HepG2 (cell line): ENCODE results near the gene MTHFSD. TPM values are rescaled to one million over a fixed set of nuclear protein-coding genes. Genes with fewer than 3 reads are reported as not detected.

Source experiments
- ATAC-seq: fragments of 200-7000 bp; cut with Tn5 transposase; 3 replicates; pipeline ENCODE4 v1.9.1; 2020; ENCODE audit warnings: mild to moderate bottlenecking, moderate library complexity
- BruUV-seq: library from RNA; stranded (reverse); fragments of 400-500 nt; replicated peaks from 2 replicates; lab custom pipeline; 2021; lab: Mats Ljungman, UMichigan
- CTCF ChIA-PET: fragments of 300-600 bp; formaldehyde crosslinking; extraction: SDS; loops from one replicate; lab custom pipeline; 2021; ENCODE audit warnings: low total read pairs, inconsistent platforms, low intra/inter-chr PET ratio; lab: Yijun Ruan, JAX
- POLR2A ChIA-PET: fragments of 350-600 bp; sonication (Branson Sonifier 250); formaldehyde crosslinking; loops from one replicate; lab custom pipeline; 2020; ENCODE audit warnings: antibody characterized with exemption, inconsistent platforms; lab: Yijun Ruan, JAX
- DNase-seq: peaks from one replicate; pipeline ENCODE4 v3.0.0-alpha.2; 2015; ENCODE audit warnings: low spot score
- FAIRE-seq: peaks from 3 replicates; lab custom pipeline; 2011; peaks lifted over from hg19 to GRCh38; lab: Jason Lieb, UNC
- H2AFZ ChIP-seq: one replicate; pipeline ENCODE4 v1.6.1; 2011; ENCODE audit warnings: low read length, inconsistent platforms
- H3K27ac ChIP-seq: fragments of 300-600 bp; 3 replicates; pipeline ENCODE4 v1.8.0; 2011; ENCODE audit warnings: mixed run types, mild to moderate bottlenecking, mixed read lengths, low read length, inconsistent platforms; ENCODE audit not compliant: insufficient read depth; ENCODE audit errors: extremely low read length
- H3K27me3 ChIP-seq, 2 experiments: fragments of 200-600 bp in 1 of 2; 2 replicates in 1 of 2; 3 replicates in 1 of 2; pipeline versions ENCODE4 v1.6.0 to v1.8.0; 2011; ENCODE audit warnings: low read length in 2 of 2, mild to moderate bottlenecking in 2 of 2, moderate library complexity in 2 of 2, inconsistent platforms in 1 of 2; ENCODE audit not compliant: insufficient read depth in 2 of 2, control insufficient read depth in 1 of 2
- H3K36me3 ChIP-seq, 2 experiments: fragments of 200-600 bp in 1 of 2; replicated peaks in 1 of 2; 2 replicates in 1 of 2; 3 replicates in 1 of 2; pipeline versions ENCODE4 v1.5.1 to v1.8.0; 2011; ENCODE audit warnings: low read length in 2 of 2, inconsistent platforms in 1 of 2; ENCODE audit not compliant: insufficient read depth in 2 of 2, control insufficient read depth in 1 of 2
- H3K4me1 ChIP-seq: 2 replicates; pipeline ENCODE4 v1.5.1; 2012; ENCODE audit warnings: low read length, inconsistent platforms; ENCODE audit not compliant: insufficient read depth
- H3K4me2 ChIP-seq: 2 replicates; pipeline ENCODE4 v1.6.0; 2011; ENCODE audit warnings: low read depth, low read length, inconsistent platforms
- H3K4me3 ChIP-seq, 3 experiments: fragments of 200-600 bp in 1 of 3; sonication (generic), shearing (Covaris generic) in 1 of 3; replicated peaks in 1 of 3; 2 replicates each; pipeline ENCODE4 v1.5.1; 2011 to 2016; ENCODE audit warnings: low read length in 3 of 3, inconsistent platforms in 2 of 3, low read depth in 2 of 3, mild to moderate bottlenecking in 2 of 3, control low read depth in 1 of 3, mixed read lengths in 1 of 3; ENCODE audit not compliant: insufficient read depth in 1 of 3
- H3K79me2 ChIP-seq: one replicate; pipeline ENCODE4 v1.6.1; 2011; ENCODE audit warnings: low read length, inconsistent platforms; ENCODE audit not compliant: insufficient read depth
- H3K9ac ChIP-seq: 2 replicates; pipeline ENCODE4 v1.6.0; 2011; ENCODE audit warnings: mild to moderate bottlenecking, low read depth, low read length, inconsistent platforms; ENCODE audit not compliant: insufficient read depth
- H3K9me3 ChIP-seq: 2 replicates; pipeline ENCODE4 v1.5.1; 2012; ENCODE audit warnings: mild to moderate bottlenecking, low read length
- H4K20me1 ChIP-seq: 2 replicates; pipeline ENCODE4 v1.6.0; 2011; ENCODE audit warnings: inconsistent platforms, mild to moderate bottlenecking, low read length, moderate library complexity; ENCODE audit not compliant: insufficient read depth
- POLR2AphosphoS5 ChIP-seq: IDR thresholded peaks from 2 replicates; pipeline ENCODE4 v1.6.1; 2012; ENCODE audit warnings: low read depth, low read length
- TSC22D2 ChIP-seq: sonication (generic); formaldehyde crosslinking; IDR thresholded peaks from 2 replicates; pipeline ENCODE4 v1.5.1; 2020; ENCODE audit warnings: missing genetic modification reagents, mild to moderate bottlenecking, borderline replicate concordance
- ZNF260 ChIP-seq: sonication (generic); formaldehyde crosslinking; IDR thresholded peaks from 2 replicates; pipeline ENCODE4 v1.4.0; 2020; ENCODE audit warnings: missing genetic modification reagents, low read depth, mild to moderate bottlenecking, borderline replicate concordance
- ZNF280D ChIP-seq: sonication (generic); formaldehyde crosslinking; IDR thresholded peaks from 2 replicates; pipeline ENCODE4 v1.5.1; 2020; ENCODE audit warnings: mild to moderate bottlenecking, missing genetic modification reagents
- ZNF281 ChIP-seq: sonication (generic); formaldehyde crosslinking; IDR thresholded peaks from 2 replicates; pipeline ENCODE4 v1.4.0; 2020; ENCODE audit warnings: missing genetic modification reagents, borderline replicate concordance
- WGBS: methylation state at CpG from one replicate; pipeline ENCODE4 v1.1.6; 2017; ENCODE audit warnings: low lambda C conversion rate; 5-methylcytosine and 5-hydroxymethylcytosine counted together
- in situ Hi-C: cut with HindIII; loops from 2 replicates; pipeline ENCODE4 v1.10.0; 2017; ENCODE audit warnings: low pct_unique_long_range_greater_than_20kb; ENCODE audit not compliant: extremely low pct_ligation_motif_present
- intact Hi-C: fragments of 100-400 bp; cut with micrococcal nuclease; formaldehyde crosslinking; loops from one replicate; pipeline ENCODE4 v1.10.0; 2022; ENCODE audit not compliant: unreplicated experiment
- polyA plus RNA-seq, 8 experiments: library from polyadenylated mRNA; depleted of rRNA in 3 of 8; stranded (reverse) in 7 of 8; unstranded in 1 of 8; fragments of >200 nt; fragmentation: Illumina TruSeq in 4 of 8; extraction: Trizol in 4 of 8; gene quantifications; 2 replicates each; pipeline versions ENCODE4 v1.2.1 to v1.2.3, GENCODE V29; 2011 to 2016; ENCODE audit warnings: low read depth in 4 of 8, missing spikeins in 1 of 8, mixed read lengths in 1 of 8; ENCODE audit not compliant: insufficient read depth in 1 of 8
- total RNA-seq, 5 experiments: library from RNA; depleted of rRNA; stranded (reverse); fragments of >200 nt; fragmentation: Illumina TruSeq; extraction: Trizol; gene quantifications; 2 replicates each; pipeline ENCODE4 v1.2.3, GENCODE V29; 2016; ENCODE audit warnings: low read depth in 1 of 5
- TF ChIP-seq, protein P1 (sequence below): sonication (generic); formaldehyde crosslinking; IDR thresholded peaks from 2 replicates; pipeline ENCODE4 v1.4.0; 2020; ENCODE audit warnings: mild to moderate bottlenecking, missing genetic modification reagents
- TF ChIP-seq, protein P2 (sequence below): IDR thresholded peaks from 2 replicates; pipeline ENCODE4 v1.6.1; 2018; ENCODE audit warnings: missing genetic modification reagents

Gene MTHFSD
- total and polyA plus RNA-seq, 2 of the 13 experiments (the other 11 are each of a cell fraction or from before 2014, with no cell fraction given): 14.2 to 16.3 TPM

DNA sequence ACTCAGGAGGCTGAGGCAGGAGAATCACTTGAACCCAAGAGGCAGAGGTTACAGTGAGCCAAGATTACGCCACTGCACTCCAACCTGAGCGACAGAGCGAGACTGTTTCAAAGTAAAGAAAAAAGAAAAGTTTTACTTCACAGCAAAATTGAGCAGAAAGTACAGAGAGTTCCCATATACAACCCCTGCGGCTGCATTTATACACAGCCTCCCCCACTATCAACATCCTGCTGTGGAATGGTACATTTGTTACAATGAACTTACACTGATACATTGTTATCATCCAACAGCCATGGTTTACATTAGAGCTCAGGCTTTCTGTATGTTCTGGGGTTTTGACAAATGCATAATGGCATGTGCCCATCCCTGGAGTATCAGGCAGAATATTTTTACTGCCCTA lies 2.6 kb upstream of the MTHFSD start:
- POLR2A ChIA-PET: no interaction called here
- CTCF ChIA-PET: no interaction called here

More for the DNA sequence above, 2.6 kb upstream of the MTHFSD start:
- Histone ChIP-seq H3K79me2 (peaks cover 9% of the 10 kb centered on the region), H3K27ac (no peak overlapping the region), H3K4me2 (no peak overlapping the region)
- no peak for TF ChIP-seq TSC22D2
- TF ChIP-seq ZNF280D (CRISPR knock-in tag): no peak
- TF ChIP-seq POLR2AphosphoS5: no peak
- TF ChIP-seq, protein P1, sequence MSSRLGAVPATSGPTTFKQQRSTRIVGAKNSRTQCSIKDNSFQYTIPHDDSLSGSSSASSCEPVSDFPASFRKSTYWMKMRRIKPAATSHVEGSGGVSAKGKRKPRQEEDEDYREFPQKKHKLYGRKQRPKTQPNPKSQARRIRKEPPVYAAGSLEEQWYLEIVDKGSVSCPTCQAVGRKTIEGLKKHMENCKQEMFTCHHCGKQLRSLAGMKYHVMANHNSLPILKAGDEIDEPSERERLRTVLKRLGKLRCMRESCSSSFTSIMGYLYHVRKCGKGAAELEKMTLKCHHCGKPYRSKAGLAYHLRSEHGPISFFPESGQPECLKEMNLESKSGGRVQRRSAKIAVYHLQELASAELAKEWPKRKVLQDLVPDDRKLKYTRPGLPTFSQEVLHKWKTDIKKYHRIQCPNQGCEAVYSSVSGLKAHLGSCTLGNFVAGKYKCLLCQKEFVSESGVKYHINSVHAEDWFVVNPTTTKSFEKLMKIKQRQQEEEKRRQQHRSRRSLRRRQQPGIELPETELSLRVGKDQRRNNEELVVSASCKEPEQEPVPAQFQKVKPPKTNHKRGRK (CRISPR knock-in tag): no peak
- TF ChIP-seq, protein P2, sequence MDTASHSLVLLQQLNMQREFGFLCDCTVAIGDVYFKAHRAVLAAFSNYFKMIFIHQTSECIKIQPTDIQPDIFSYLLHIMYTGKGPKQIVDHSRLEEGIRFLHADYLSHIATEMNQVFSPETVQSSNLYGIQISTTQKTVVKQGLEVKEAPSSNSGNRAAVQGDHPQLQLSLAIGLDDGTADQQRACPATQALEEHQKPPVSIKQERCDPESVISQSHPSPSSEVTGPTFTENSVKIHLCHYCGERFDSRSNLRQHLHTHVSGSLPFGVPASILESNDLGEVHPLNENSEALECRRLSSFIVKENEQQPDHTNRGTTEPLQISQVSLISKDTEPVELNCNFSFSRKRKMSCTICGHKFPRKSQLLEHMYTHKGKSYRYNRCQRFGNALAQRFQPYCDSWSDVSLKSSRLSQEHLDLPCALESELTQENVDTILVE (CRISPR knock-in tag): no peak
- no peak for TF ChIP-seq ZNF260
- TF ChIP-seq ZNF281 (CRISPR knock-in tag): no peak
- TF ChIP-seq, all 625 proteins: peak for 0
- 58% methylated on average over 4 of the region's 4 CpGs for WGBS
- in situ Hi-C loops: no loop called here
- intact Hi-C loops: no loop called here
- no peak for DNase-seq
- BruUV-seq: no TSS peak
- Histone ChIP-seq H3K27me3 (peaks cover 0 to 11% of the 10 kb centered on the region in 2 experiments; a peak in 2 of 5 replicates), H3K9me3 (no peaks in the 10 kb centered on the region), H2AFZ (no peak overlapping the region), H3K9ac (no peak overlapping the region), H3K36me3 (no peaks in the 10 kb centered on the region), H3K4me1 (peaks cover 15% of the 10 kb centered on the region), H4K20me1 (no peaks in the 10 kb centered on the region), H3K4me3 (no peak overlapping the region)
- no peak for ATAC-seq
- no peak for FAIRE-seq
